Measurements from ENCODE around the gene TBX2.
"Not testable (repeated sequence)": the region's sequence is repeated elsewhere in the genome, so short reads cannot be mapped to it uniquely, and the experiment has no call there.

The TBX2 gene

DNA sequence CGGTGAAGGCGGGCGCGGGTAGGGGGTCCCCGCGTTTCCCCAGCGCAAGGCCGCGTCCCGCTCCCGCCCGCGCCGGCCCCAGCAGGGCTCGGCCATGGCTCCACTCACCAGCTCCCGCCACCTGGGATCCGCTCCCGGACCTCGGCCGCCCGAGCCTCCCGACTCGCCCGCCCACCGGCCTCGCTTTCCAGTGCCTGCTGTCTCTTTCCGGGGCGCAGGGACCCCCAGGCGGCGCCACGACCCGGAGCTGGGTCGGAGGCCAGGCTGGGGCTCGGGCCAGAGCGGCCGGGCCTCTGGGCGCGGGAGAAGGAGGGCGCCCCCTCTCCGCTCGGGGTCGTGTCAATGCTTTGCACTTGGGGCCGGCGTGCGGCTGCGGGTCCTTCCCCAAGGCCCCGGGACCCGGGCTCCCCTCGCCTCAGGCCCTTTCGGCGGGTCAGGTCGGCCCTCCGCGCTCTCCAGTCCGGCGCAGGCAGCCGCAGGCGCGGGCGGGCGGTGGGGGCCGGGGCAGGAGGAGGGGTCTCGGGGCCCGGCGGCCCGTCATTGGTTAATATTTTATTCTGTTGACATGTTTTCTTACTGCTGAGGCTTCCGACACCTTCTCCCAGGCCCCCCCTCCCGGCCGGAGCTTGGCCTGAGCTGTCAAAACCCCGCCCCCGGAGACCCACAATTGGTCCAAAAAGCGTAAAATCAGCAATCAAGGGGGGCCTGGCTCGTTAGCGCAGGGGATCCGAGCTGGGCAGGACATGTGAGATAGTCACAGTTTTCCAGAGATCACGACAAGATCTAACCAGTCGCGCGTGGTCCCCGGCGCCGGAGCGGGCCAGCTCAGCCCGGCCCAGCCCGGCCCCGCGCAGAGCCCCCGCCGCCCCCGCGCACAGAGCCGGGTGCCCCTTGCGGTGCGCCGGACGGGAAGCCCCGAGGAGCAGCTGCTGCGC lies at the start of gene TBX2:
TBX2 (plus strand) TSS at position 713 of the 935 bp plus-strand sequence. CDS start 334 bp downstream, outside the sequence.
- no peak for DNase-seq

DNA sequence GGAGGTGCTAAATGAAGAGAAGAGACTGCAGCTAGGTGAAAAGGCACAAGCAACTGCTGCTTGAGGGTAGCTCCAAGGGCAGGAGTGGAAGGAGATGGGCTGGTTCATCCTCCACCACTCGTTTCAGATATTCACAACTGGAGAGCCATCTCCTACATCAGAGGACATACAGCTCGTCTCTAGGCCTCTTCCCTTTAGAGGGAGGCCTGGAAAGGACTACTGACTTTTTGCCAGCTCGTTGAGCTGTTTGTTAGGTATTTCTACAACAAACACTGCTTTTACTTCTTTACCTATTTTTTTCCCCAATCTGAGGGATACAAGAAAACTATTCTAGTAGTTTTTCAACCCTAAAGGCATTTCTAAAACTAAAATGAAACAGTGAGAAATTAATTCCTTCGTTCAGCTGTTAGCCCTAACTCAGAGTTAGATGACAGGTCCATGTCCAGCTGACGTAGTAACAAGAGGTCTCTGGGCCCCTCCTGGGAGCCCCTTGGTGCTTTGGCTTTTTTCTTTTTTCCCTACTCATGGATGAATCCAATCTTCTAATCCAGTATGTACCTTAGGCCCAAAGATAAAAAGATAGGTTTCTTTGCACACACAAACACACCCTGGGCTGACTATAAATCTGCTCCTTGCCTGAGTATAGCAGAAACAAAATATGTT lies 47.8 kb upstream of the TBX2 start:
- DNase-seq, result no peak

DNA sequence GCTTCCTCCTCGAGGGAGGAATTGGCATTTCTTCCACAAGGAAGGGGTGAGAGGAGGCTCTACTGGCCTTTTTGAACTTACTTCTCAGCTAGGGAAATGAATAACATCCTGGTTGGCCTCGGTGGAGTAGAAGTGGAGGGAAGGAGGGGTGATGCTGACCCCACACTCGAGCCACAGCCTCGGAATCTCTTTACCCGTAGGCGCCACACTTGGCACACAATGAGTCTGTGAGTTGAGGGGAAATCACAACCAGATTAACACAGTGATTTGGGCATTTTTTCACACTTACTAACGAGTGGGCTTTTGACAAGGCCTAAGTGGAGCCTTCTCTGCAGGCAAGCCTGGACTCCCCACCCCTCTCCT lies 47.3 kb upstream of the TBX2 start:
- no peak for DNase-seq

DNA sequence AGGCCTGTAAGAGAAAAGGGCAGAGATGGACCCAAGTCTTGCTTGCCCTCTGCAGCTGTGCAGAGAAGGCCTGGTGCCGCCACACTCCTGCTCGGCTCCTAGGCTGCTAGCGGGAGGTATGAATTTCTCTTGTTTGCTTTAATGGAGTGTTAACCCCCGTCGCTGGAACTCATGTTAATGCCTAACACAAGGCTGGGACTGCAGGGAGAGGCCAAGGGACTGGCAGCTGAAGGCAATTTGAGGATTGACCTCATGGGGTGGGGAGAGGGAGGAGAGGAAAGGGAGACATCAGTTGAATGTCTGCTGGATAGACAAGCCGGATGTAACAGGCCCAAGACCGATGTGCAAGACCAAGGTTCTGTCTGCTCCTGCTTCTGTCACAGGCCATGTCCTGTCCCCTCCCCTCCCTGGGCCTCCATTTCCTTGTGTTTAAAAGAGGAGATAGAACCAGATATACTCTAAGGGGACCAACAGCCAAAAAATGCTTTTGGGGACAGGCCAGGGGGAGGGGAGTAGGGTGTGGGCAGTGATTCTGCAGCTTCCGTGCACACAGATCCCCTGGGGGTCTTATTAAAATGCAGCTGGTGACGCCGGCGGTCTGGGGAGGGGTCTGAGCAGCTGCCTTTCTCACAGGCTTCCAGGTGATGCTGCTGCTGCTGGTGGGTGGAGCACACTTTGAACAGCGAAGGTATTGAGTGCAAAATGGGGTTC lies 46.7 kb upstream of the TBX2 start:
- no peak for DNase-seq

DNA sequence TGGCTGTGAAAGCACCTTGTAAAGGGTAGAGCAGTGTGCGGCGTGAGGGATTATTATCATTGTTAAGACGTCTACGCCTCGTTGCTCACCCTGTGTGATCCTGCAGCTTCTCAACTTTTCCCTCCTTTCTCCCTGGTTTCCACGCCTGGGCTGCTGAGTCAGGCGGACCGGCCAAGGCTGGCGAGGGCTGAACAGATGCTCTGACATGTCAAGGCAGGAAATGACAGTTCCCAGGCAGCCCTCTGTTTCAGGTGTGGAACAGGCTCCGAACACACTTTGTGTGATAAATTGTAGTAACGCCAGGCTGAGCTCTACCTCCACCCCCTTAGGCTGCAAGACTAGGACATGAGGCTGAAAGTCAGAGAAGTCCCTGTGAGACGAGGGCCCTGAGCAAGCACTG lies 46.0 kb upstream of the TBX2 start:
- no peak for DNase-seq

DNA sequence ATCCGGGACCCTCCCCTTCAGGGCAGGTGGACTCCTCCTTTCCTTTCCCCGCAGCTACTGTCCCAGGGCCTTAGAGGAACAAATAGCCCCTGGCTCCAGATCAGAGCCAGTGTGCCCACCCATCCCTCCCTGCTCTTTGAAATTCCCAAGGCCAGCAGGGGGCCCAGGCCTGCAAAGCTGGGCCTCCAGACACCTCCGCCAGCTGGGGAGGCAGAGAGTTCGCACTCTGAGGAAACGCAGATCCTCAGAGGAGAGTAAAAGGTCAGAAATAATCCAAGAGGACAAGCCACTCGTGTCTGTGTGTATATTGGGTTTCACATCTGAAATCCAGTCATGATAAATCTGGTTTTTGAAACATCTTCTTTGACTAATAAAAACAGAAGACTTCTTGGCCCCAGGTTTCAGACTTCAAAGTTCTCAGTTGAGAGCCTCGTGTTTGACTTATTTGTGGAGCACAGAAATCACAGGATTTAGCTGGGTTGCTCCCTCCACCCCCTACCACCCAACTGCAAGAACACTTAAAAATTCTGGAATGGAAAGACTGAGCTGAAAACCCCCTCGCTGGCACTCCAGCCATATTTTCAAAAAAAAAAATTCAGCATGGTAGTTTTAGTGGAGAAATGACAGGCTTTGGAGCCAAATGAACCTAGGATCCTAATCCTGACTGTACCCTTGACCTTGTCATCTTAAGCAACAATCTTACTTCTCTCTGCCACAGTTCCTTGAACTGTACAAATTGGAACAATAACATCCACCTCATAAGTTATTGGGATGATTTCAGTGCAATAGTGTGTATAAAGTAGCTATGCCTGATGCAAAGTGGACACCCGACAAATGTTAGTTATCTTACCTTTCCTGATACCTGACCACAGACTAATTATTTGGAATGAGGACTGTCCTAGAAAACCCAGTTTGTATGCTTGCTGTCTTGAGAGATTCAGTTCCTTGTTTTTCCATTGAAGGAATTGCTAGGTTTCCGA lies 44.5 kb upstream of the TBX2 start:
- DNase-seq, result no peak

DNA sequence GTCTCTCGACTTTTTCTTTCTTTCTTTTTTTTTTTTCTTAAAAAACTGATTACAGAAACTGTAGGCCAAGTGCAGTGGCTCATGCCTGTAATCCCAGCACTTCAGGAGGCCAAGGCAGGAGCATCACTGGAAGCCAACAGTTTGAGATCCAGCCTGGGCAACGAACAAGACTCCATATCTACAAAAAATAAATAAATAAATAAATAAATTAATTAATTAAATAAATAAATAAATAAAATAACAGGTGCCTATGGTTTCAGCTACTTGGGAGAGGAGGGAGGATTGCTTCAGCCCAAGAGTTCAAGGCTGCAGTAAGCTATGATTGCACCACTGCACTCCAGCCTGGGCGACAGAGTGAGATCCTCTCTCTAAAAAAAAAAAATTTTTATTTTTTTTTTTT lies 42.6 kb upstream of the TBX2 start:
- not testable (repeated sequence) for DNase-seq

DNA sequence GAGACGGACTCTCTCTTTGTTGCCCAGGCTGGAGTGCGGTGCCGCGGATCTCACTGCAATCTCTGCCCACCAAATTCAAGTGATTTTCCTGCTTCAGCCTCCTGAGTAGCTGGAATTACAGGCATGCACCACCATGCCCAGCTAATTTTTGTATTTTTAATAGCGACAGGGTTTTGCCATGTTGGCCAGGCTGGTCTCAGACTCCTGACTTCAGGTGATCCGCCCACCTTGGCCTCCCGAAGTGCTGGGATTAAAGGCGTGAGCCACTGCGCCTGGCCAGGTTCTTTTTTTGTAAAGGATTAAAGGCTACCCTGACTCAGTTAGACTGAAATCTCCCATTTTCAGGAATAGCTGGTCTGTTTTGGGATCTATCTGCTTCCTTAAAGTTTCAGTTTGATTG lies 40.1 kb upstream of the TBX2 start:
- DNase-seq, result not testable (repeated sequence)

DNA sequence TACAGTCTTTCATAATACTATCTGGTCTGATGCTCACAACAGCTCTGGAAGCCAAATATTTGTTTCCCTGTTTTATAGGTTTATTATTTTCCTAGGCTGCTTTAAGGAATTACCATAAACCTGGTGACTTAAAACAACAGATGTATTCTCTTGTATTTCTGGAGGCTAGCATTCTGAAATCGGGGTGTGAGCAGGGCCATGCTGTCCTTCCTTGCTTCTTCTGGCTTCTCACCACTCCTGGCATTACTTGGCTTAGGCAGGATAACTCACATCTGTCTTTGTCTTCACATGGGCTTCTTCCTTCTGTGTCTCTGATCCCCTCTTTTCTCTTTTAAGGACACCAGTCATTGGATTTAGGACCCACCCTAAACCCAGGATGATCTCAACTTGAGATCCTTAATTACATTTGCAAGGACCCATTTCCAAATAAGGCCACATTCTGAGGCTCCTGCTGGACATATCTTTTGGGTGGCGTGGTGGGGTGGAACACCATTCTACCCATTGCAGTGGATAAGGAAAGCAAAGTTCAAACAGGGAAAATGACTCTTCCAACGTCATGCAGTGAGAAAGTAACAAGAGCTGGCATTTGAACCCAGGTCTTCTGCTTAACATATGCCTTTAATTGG lies 39.2 kb upstream of the TBX2 start:
- no peak for DNase-seq

DNA sequence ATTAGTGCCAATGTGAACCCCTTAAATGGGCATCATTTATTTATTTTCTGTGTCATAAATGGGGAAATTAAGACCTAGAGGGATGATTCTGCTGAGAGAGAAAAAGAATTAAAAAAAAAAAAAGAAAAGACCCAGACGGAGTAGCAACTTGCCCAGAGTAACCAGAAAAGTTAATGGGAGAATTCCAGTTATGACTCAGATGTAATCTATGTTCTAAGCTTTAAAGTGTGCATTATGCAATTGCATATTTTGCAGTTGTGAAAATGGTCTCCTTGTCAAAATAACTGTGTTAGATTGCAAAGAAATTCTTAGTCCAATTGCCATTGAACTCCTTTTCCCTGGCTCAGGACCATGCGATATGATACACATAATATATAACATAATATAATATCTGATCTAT lies 38.6 kb upstream of the TBX2 start:
- no peak for DNase-seq

DNA sequence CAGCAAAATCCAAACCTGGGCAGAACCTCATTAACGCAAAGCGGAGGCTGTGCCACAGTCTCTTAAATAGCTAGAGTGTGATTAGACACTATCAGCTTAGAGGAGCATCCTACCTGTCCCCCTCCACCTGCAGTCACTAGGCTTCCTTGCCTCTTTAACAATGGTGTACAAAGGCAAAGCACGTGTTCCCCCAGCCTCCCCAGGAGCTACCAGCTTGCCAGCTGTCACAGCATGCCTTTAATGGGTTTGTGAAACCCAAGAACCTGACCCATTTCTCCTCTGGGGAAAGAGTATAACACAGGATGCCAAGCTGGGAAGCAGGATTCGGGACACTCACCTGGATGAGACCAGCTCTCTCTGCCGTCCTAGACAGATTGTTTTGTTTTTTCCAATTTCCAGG lies 37.2 kb upstream of the TBX2 start:
- no peak for DNase-seq

DNA sequence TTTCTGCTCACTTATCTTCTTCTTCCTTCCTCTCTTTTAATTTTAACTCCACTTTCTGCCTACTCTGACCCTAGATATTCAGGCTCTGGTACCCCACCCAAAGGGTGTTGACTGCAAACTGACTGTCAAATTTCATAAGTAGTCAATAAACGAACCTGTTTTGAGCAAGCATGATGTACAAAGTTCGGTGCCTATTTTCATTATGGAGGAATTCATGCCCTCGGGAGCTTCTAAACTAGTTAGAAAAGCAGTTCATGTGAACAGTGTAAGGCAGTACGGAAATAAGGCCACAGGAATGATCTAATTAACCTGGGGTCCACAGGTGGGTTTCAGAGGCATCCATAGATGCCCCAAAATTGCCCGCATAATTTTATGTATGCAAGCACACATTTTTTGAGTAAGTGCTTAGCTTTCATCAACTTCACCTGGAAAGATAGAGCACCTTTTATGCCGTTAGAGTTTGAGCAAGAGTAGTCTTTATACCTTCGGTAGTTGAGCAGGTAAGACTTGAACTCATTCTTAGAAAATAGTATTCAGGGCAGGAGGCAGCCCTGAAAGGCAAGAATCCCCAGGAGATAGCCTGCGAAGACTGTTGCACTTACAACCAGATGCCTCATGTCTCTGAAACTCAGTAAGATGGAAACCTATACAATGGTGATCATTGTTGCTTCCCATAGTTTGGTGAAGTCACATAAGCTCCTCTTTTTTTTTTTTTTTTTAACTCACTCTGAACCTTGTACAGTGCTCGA lies 36.6 kb upstream of the TBX2 start:
- no peak for DNase-seq

DNA sequence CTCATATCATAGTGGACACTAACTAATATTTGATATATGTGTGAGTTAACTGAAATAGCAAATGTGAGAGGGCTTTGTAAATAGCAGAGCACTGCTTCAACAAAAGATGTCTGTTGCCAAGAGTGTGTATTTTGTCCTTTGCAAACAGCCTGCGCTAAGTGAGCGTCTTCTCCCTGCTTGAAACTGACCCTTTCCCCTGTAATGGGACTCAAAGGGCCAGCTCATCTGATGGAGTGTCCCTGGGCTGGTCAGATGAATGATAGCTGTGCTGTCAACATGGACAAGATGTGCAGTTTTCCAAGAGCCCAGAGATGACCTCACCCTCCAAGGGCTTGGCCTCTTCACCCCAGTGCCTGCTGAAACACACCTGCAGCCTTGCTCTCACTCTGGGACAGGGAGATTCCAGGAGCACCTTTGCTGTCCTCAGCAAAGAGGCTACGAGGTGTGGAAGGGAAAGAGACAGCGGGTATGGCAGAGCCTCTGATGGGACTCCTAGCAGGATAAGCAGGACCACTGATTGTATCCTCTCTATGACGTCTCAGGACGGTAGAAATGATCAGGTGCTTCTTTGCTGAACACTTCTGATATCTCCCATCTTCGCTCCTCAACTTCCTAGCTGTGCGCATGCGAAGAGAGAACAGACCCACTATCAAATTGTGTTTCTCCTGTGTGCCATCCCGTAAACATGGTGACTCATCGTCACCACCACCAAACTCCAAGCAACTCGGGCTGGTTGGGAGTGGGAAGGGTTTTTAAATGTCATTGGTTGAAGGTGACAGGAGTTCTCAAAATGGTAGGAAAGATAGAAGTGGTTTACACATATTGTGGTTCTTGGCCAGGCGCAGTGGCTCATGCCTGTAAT lies 35.8 kb upstream of the TBX2 start:
- DNase-seq, result no peak

DNA sequence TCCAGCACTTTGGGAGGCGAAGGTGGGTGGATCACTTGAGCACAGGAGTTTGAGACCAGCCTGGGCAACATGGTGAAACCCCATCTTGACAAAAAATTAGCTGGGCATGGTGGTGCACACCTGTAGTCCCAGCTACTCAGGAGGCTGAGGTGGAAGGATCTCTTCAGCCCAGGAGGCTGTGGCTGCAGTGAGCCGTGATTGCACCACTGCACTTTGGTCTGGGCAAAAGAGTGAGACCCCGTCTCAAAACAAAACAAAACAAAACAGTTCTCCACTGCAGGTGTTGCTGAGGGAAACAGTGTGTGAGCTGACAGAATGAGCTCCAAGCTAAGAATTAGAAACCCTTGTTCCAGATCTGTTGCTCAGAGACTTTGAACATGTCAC lies 35.2 kb upstream of the TBX2 start:
- no peak for DNase-seq

DNA sequence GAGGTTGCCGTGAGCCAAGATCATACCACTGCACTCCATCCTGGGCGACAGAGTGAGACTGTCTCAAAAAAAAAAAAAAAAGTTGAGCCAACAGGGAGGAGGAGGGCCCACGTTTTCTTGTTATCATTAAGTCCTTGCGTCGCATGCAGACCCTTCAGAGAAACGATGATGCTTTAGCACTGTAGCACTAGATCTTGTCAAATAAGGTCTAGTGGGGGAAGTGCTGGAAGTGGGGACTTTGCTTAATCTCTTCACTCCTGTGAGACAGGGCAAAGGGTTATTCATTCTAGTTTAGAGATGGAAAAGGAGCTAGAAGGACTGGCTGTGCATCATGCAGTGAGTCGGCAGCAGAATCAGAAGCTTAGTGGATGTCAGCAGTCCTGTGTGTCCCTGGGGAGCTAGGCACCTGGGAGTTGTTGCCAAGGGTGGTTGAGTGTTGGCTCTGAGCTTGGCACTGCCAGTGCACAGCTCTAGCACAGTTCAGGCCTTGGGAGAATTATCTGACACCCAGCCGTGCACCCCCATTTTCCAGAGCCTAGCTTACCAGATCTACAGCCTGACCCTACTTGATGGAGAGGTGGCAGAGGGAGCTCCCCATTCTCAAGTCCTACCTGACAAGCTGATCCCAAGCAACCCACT lies 33.4 kb upstream of the TBX2 start:
- DNase-seq, result no peak

DNA sequence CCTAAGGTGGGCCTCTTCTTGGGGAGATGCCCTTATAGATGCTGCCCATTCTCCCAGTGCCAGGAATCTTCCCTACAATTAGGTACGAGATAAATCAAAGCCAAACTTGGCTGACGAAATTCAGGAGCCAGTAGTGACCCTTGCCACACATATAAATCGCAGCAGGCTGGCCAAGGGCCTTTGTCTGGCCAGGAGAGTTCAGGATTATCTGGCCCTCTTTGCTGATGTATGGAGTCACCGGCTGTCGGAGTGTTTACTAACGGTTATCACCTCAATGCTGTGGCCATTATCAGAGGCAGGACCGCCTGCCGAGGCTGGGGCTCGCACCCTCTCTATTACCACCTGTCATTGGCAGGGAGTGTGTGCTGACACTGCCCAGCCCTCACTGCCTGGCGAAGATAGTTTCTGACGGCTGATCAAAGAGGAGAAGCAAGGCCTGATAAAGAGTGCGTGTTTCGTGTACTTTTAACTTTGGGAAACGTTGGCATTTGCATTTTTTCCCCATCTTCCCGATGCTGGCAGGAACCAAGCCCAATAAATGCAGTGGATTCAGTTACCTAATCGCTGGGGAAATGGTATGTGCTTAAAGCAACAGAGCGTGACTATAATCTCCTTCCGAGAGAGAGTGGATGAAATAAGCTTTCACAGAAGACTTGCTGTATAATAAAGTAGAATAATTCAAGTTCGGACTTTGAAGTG lies 32.8 kb upstream of the TBX2 start:
- DNase-seq, result no peak

DNA sequence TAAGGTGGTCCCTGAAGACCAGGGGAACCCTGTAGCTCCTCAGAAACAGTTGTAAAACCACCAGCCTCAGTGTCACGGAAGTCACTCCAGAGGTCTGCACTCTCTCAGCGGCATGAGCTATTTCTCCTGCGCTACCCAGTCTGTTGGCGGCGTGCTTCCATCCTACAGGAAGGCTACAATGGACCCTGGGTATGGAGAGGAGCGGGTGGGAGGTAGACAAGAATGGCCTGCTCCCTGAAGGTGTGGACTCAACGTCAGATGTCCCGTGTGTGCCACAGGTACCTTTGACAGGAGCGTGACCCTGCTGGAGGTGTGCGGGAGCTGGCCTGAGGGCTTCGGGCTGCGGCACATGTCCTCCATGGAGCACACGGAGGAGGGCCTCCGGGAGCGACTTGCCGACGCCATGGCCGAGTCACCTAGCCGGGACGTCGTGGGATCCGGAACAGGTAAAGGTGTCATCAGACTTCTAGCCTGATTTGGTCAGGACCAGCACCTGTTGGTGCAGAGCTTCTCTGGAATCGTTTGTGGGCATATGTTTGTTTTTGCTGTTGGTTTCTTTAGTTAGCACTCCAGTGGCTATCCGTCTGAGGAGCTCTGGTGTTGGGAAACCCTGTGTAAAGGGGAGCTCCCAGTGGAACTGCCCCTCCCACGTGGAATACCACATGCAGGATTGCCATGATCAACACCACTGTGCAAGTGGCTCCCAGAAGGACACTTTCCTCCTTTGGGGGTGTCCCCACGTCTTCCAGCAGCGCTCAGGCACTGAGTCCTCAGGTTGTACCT lies 31.4 kb upstream of the TBX2 start:
- DNase-seq, result no peak

DNA sequence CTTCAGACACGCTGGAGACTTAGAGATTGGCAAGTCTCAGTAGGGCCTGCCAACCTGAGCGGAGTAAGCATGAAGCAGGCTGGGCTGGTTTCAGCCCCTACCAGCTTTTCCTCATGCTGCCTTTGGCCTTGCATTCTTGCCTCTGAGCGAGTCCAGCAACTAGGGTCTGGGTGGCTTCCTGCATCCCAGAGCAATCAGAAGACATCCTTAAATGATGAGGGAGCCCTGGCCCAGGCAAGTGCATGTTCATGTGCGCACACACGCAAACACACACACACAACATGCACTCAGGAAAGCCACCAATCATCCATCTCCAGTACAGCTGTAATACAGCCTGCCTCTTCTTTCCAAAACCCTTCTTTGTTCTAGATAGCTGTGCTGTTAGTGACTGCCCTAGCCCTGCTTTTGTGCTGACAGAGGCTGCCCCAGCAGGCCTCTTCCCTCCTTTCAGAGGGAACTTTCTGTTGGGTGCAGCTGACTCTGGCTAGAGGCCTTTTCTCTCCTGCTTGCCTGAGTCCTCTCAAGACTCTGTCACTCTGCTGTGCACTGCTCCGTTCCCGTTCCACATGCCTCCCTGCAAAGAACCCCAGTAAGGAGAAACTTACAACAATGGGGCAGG lies 30.7 kb upstream of the TBX2 start:
- DNase-seq, result no peak

All from stimulated activated CD4-positive, alpha-beta T cell treated with anti-CD3 and anti-CD28 coated beads, Interleukin-2, amount 100 ng/mL, for 48 hours (primary cell).